K562 (cell line): Measurements from ENCODE around the gene PHACTR2. TPM values are rescaled to one million over a fixed set of nuclear protein-coding genes. Genes with fewer than 3 reads are reported as not detected.
A peak's percentile ranks its signal among the peaks of the same experiment; 100 is the strongest.

Experiments
- MYNN ChIP-seq, 2 experiments: sonication (generic); formaldehyde crosslinking in 1 of 2; IDR thresholded peaks; 2 replicates each; pipeline versions ENCODE4 v1.5.0 to v1.6.1; 2016 to 2020; ENCODE audit warnings: antibody characterized with exemption in 1 of 2, missing genetic modification reagents in 1 of 2
- POLR2AphosphoS5 ChIP-seq: IDR thresholded peaks from 2 replicates; pipeline ENCODE4 v1.6.1; 2011; ENCODE audit warnings: mild to moderate bottlenecking, low read depth, low read length, moderate library complexity; ENCODE audit not compliant: control insufficient read depth, insufficient read depth
- polyA plus RNA-seq, 8 experiments: library from polyadenylated mRNA; depleted of rRNA in 4 of 8; stranded (reverse) in 5 of 8; unstranded in 3 of 8; fragments of >200 nt; fragmentation: Nextera tagmentation in 2 of 8; fragmentation: Illumina TruSeq in 1 of 8; extraction: Ambion mirVana in 2 of 8; extraction: Trizol in 1 of 8; gene quantifications; 2 replicates each; pipeline versions ENCODE4 v1.2.1 to v1.2.3, GENCODE V29; 2011 to 2014; ENCODE audit warnings: inconsistent platforms in 1 of 8, missing spikeins in 1 of 8
- total RNA-seq, 7 experiments: library from RNA; depleted of rRNA in 6 of 7; stranded (reverse); fragments of >200 nt in 6 of 7; fragmentation: Illumina TruSeq in 2 of 7; extraction: Trizol in 2 of 7; gene quantifications; 2 replicates each; pipeline versions ENCODE4 v1.2.1 to v1.2.3, GENCODE V29; 2011 to 2021; ENCODE audit warnings: low replicate concordance in 1 of 7
- TF ChIP-seq, protein P1 (sequence below), 2 experiments: fragments of 450-650 bp; IDR thresholded peaks; 2 replicates each; pipeline ENCODE4 v1.6.1; 2018; ENCODE audit warnings: mild to moderate bottlenecking in 2 of 2, low read depth in 1 of 2; ENCODE audit not compliant: partially characterized antibody in 2 of 2
- TF ChIP-seq, protein P2 (sequence below): fragments of 200-800 bp; sonication (Bioruptor generic); IDR thresholded peaks from 2 replicates; pipeline ENCODE4 v1.6.1; 2017; ENCODE audit warnings: missing genetic modification characterization, missing compliant biosample characterization
- TF ChIP-seq, protein P3 (sequence below): fragments of 450-650 bp; IDR thresholded peaks from 2 replicates; pipeline ENCODE4 v1.6.1; 2016; ENCODE audit warnings: mild to moderate bottlenecking, moderate library complexity

The PHACTR2 gene
- total and polyA plus RNA-seq, 9 of the 15 experiments (the other 6 are each of a cell fraction or from before 2014, with no cell fraction given): 5.3 to 52.5 (median 22.9) TPM

DNA sequence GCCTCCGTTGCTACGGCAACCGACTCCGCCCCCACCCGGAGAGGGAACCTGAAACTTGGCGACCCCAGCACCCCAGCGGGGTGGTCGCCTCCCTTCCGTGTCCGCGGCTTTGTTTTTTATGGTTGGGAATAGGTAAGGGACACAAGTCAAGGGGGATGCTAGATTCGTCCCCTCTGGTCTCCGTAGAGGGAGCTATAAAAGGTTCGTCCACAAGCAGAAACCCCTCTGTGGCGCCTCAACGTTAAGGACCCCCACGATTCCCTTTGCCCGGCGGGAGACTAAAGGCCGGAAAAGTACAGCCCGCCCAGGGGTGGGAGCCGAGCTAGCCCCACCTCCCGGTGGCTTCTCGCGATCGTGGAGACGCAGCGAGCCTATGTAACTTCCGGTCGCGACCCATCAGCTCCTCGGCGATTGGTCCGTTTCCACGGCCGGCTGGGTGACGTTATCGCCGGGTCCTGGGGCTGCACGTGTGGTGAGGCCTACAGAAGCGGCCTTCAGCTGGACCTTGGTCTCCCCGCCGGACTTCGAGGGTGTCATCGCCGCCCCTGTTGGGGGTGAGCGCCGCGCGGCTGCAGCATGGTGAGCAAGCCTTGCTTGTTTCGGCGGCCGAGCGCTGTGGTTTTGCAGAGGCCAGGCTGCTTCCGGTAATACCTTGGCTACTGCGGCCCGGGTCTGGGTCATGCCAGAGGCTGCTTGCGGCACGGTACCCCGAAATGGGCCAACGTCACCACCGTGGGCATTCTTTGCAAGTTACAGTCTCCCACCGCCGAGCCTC lies 165.3 kb downstream of the PHACTR2 start, which contains the start of gene LTV1 (continued):
- TF ChIP-seq MYNN (IDR thresholded peaks at IDR 0.05) (no peak; the same call in 1 of the 2 replicates), MYNN (CRISPR knock-in tag; IDR thresholded peaks at IDR 0.05) (no peak; the same call in 1 of the 2 replicates), POLR2AphosphoS5 (peak; percentile 92)
- TF ChIP-seq, protein P1, sequence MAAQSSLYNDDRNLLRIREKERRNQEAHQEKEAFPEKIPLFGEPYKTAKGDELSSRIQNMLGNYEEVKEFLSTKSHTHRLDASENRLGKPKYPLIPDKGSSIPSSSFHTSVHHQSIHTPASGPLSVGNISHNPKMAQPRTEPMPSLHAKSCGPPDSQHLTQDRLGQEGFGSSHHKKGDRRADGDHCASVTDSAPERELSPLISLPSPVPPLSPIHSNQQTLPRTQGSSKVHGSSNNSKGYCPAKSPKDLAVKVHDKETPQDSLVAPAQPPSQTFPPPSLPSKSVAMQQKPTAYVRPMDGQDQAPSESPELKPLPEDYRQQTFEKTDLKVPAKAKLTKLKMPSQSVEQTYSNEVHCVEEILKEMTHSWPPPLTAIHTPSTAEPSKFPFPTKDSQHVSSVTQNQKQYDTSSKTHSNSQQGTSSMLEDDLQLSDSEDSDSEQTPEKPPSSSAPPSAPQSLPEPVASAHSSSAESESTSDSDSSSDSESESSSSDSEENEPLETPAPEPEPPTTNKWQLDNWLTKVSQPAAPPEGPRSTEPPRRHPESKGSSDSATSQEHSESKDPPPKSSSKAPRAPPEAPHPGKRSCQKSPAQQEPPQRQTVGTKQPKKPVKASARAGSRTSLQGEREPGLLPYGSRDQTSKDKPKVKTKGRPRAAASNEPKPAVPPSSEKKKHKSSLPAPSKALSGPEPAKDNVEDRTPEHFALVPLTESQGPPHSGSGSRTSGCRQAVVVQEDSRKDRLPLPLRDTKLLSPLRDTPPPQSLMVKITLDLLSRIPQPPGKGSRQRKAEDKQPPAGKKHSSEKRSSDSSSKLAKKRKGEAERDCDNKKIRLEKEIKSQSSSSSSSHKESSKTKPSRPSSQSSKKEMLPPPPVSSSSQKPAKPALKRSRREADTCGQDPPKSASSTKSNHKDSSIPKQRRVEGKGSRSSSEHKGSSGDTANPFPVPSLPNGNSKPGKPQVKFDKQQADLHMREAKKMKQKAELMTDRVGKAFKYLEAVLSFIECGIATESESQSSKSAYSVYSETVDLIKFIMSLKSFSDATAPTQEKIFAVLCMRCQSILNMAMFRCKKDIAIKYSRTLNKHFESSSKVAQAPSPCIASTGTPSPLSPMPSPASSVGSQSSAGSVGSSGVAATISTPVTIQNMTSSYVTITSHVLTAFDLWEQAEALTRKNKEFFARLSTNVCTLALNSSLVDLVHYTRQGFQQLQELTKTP (IDR thresholded peaks at IDR 0.05; ENCODE audit: low read depth in 1 of 2, partially characterized antibody in 2 of 2): peak in 1 of 2 experiments; percentile 57
- TF ChIP-seq, protein P2, sequence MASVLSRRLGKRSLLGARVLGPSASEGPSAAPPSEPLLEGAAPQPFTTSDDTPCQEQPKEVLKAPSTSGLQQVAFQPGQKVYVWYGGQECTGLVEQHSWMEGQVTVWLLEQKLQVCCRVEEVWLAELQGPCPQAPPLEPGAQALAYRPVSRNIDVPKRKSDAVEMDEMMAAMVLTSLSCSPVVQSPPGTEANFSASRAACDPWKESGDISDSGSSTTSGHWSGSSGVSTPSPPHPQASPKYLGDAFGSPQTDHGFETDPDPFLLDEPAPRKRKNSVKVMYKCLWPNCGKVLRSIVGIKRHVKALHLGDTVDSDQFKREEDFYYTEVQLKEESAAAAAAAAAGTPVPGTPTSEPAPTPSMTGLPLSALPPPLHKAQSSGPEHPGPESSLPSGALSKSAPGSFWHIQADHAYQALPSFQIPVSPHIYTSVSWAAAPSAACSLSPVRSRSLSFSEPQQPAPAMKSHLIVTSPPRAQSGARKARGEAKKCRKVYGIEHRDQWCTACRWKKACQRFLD: peak; percentile 98
- TF ChIP-seq, protein P3, sequence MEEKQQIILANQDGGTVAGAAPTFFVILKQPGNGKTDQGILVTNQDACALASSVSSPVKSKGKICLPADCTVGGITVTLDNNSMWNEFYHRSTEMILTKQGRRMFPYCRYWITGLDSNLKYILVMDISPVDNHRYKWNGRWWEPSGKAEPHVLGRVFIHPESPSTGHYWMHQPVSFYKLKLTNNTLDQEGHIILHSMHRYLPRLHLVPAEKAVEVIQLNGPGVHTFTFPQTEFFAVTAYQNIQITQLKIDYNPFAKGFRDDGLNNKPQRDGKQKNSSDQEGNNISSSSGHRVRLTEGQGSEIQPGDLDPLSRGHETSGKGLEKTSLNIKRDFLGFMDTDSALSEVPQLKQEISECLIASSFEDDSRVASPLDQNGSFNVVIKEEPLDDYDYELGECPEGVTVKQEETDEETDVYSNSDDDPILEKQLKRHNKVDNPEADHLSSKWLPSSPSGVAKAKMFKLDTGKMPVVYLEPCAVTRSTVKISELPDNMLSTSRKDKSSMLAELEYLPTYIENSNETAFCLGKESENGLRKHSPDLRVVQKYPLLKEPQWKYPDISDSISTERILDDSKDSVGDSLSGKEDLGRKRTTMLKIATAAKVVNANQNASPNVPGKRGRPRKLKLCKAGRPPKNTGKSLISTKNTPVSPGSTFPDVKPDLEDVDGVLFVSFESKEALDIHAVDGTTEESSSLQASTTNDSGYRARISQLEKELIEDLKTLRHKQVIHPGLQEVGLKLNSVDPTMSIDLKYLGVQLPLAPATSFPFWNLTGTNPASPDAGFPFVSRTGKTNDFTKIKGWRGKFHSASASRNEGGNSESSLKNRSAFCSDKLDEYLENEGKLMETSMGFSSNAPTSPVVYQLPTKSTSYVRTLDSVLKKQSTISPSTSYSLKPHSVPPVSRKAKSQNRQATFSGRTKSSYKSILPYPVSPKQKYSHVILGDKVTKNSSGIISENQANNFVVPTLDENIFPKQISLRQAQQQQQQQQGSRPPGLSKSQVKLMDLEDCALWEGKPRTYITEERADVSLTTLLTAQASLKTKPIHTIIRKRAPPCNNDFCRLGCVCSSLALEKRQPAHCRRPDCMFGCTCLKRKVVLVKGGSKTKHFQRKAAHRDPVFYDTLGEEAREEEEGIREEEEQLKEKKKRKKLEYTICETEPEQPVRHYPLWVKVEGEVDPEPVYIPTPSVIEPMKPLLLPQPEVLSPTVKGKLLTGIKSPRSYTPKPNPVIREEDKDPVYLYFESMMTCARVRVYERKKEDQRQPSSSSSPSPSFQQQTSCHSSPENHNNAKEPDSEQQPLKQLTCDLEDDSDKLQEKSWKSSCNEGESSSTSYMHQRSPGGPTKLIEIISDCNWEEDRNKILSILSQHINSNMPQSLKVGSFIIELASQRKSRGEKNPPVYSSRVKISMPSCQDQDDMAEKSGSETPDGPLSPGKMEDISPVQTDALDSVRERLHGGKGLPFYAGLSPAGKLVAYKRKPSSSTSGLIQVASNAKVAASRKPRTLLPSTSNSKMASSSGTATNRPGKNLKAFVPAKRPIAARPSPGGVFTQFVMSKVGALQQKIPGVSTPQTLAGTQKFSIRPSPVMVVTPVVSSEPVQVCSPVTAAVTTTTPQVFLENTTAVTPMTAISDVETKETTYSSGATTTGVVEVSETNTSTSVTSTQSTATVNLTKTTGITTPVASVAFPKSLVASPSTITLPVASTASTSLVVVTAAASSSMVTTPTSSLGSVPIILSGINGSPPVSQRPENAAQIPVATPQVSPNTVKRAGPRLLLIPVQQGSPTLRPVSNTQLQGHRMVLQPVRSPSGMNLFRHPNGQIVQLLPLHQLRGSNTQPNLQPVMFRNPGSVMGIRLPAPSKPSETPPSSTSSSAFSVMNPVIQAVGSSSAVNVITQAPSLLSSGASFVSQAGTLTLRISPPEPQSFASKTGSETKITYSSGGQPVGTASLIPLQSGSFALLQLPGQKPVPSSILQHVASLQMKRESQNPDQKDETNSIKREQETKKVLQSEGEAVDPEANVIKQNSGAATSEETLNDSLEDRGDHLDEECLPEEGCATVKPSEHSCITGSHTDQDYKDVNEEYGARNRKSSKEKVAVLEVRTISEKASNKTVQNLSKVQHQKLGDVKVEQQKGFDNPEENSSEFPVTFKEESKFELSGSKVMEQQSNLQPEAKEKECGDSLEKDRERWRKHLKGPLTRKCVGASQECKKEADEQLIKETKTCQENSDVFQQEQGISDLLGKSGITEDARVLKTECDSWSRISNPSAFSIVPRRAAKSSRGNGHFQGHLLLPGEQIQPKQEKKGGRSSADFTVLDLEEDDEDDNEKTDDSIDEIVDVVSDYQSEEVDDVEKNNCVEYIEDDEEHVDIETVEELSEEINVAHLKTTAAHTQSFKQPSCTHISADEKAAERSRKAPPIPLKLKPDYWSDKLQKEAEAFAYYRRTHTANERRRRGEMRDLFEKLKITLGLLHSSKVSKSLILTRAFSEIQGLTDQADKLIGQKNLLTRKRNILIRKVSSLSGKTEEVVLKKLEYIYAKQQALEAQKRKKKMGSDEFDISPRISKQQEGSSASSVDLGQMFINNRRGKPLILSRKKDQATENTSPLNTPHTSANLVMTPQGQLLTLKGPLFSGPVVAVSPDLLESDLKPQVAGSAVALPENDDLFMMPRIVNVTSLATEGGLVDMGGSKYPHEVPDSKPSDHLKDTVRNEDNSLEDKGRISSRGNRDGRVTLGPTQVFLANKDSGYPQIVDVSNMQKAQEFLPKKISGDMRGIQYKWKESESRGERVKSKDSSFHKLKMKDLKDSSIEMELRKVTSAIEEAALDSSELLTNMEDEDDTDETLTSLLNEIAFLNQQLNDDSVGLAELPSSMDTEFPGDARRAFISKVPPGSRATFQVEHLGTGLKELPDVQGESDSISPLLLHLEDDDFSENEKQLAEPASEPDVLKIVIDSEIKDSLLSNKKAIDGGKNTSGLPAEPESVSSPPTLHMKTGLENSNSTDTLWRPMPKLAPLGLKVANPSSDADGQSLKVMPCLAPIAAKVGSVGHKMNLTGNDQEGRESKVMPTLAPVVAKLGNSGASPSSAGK: peak; percentile 97
